HT1080 (cell line): ENCODE measurements around the gene CLECL1. TPM values are rescaled to one million over a fixed set of nuclear protein-coding genes. Genes with fewer than 3 reads are reported as not detected.
"Not testable (repeated sequence)": the region's sequence is repeated elsewhere in the genome, so short reads cannot be mapped to it uniquely, and the experiment has no call there.

ENCODE experiments used
- DNase-seq: peaks from one replicate; pipeline ENCODE4 v3.0.0-alpha.2; 2015; ENCODE audit warnings: low read depth
- total RNA-seq: library from RNA; depleted of rRNA; stranded (reverse); fragments of >200 nt; shearing (Covaris generic); gene quantifications from 2 replicates; pipeline ENCODE4 v1.2.3, GENCODE V29; 2014

CLECL1 gene
- total RNA-seq, 1 experiment from 2014 or later = not detected

DNA sequence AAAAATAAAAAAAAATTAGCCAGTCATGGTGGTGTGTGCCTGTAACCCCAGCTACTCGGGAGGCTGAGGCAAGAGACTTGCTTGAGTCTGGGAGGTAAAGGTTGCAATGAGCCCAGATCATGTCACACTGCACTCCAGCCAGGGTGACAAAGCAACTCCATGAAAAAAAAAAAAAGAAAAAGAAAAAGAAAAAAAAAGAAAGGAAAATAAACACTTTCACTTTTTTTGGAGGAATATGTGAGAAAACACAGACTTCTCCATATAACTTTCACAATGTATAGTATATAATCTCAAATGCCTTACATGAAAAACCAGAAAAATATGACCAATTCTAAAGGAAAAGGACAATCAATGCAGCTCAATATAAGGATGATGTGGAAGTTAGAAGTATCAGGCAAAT, 8.9 kb downstream of the CLECL1 start:
- DNase-seq = no peak

- DNase-seq = peak; percentile 14
Measured at GRCh38 chr12:9721394-9722092, 11.4 kb downstream of the CLECL1 start.

DNA sequence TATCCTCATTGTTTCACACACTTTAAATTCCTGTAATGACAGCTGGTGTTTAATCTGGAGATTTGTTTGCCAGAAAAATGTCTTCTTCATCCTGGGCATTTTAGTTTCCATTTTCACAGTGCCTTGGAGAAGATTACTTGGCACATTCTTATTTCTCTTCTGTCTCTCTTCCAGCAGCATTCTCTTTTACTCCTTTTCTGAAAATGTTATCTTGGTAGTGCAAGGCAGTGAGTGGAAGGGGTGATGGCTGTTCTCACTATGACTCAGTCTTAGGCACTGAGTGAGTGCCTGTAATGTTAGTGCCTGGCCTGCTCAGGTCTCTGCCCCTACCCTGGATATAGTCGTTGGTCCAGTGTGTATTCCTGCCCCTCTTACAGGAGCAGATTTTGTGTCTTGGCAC, 13.1 kb downstream of the CLECL1 start:
- no peak for DNase-seq

- DNase-seq = no peak
Measured at GRCh38 chr12:9718968-9719367, 13.9 kb downstream of the CLECL1 start.

DNA sequence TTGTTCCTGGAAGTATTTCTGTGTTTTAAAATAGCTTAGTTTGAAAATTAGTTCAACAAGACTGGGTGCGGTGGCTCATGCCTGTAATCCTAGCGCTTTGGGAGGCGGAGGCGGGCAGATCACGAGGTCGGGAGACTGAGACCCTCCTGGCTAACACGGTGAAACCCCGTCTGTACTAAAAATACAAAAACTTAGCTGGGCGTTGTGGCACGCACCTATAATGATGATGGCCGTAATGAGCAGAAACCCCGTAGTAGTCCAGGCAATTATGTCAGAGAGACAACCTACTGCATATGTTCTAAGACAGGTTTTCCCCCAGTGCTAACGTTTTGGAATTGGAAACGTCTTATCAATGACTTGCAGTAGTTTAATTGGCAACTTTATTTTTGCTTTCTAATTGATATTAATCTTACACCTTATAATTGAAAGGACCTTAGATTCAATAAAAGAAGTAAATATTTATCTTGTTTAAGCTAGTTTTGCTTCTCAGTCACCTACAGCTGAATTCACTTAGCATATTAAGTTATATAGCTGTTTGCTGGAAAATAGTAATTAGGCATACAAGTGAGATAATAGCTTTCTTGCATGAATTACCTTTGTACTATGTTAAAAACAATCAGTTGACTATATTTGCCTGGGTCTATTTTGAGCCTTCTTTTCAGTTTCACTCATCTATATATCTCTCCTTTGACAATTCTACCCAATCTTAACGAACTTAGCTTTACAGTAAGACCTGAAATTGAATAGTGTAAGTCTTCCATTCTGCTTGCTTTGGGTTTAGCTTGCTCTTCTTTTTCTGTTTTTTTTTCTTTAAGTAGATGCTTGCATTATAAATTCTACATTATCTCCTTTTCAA, 15.6 kb downstream of the CLECL1 start:
- DNase-seq = no peak

- DNase-seq = not testable (repeated sequence)
Measured at GRCh38 chr12:9713032-9713558, 19.8 kb downstream of the CLECL1 start.

- no peak for DNase-seq
Measured at GRCh38 chr12:9711664-9712063, 21.2 kb downstream of the CLECL1 start.

- no peak for DNase-seq
Measured at GRCh38 chr12:9710584-9711375, 22.1 kb downstream of the CLECL1 start.

GRCh38 chr12:9708853-9709252, 24.0 kb downstream of the CLECL1 start:
- no peak for DNase-seq

- DNase-seq = peak; percentile 33
Measured at GRCh38 chr12:9707864-9708808, 24.8 kb downstream of the CLECL1 start.

DNA sequence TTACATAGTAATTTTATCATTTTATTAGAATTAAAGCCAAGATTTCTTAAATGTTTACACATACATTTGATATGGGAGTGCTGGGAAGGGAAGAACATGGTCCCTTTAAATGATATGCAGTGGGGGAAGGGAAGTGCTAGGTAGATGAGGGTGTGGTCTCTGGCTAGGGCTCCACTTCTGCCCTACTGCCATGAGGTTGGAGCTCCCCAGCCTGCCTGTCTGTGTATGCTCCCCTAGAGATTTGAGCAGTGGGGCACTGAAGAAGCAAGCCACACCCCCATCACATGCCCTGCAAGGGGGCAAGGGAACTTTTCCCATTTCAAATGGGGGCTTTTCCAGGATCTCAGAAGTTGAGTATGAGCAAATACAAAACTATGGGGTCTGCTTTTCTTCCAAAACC, 25.5 kb downstream of the CLECL1 start:
- DNase-seq = no peak

- DNase-seq = no peak
Measured at GRCh38 chr12:9706086-9706685, 26.7 kb downstream of the CLECL1 start.

- DNase-seq = not testable (repeated sequence)
Measured at GRCh38 chr12:9704561-9704960, 28.3 kb downstream of the CLECL1 start.

DNA sequence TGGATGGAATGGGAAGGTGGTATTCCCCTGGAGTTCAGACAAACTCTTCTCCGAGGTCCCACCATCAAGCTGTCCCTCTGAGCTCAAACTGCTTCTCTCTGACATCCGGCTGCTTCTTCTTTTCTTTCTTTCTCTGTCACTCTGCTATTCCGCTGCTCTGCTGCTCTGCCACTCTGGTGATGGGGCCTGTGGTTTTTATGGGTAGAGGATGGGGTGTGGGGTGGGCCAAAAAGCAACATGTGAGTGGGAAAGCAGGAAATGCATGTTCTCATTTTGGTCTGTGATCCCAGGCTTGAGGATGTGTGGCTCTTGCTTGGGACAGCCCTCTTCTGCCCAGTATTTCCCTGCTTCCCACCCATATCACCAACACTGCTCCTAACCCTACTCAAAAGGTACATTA, 30.6 kb downstream of the CLECL1 start:
- DNase-seq = no peak

DNA sequence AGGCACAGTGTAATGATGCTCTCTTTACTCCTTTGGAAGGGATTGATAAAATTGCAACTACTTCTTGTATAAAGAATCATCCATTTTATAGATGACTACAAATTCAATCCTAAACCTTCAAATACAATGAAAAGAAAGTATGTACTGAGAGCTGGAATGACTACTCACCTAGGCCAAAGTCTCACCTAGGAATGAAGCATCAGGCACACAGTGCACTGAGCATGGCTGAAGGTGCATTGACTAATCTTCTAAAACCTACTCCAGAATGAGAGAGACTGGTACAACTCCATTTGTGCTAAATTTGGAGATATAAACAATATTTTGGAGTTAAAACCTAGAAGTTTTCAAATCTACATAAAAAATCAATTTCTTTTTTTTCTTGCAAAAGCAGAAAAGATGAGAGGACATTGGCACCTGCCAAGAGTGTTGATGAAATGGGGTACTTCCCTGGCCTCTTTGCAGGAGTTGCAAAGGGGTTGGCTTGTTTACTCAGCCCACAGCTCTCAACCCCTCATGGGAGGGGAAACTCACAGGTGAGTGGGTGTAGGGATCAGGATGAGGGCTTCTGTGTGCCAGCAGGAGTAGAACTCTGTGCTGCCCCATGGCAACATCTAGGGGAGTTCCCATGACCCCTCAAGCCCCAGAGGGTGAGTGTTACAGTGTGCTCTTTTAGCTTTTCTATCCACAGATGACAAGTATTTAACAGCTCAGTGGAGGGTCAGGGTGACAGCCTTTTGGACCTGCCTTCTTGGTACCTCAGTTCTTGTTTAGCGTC, 31.3 kb downstream of the CLECL1 start:
- no peak for DNase-seq

DNA sequence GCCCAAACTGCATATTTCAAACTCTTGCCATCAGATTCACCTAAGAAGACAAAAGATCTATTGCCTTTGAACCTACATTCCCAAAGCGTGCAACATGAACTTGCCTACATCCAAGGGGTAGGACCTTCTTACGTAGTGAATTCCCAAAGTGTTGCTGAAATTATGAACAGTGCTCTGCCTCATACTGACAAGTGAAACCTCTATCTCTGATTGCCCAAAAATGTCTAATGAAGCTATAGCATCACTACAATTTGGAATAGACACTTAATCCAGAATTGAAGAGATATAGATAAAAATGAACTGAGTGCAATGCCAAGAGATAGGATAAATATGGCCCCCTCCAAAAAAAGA, 32.3 kb downstream of the CLECL1 start:
- DNase-seq = no peak

- DNase-seq = no peak
Measured at GRCh38 chr12:9699898-9700605, 32.8 kb downstream of the CLECL1 start.

GRCh38 chr12:9699269-9699897, 33.5 kb downstream of the CLECL1 start:
- no peak for DNase-seq
